GM12864 (cell line): ENCODE measurements around the gene NES.

ENCODE experiments used
- DNase-seq: peaks from one replicate; pipeline ENCODE4 v3.0.0-alpha.2; 2011; ENCODE audit warnings: low read depth
- H3K4me3 ChIP-seq: 2 replicates; pipeline ENCODE4 v1.5.1; 2011; ENCODE audit warnings: mild to moderate bottlenecking, low read depth, low read length, control low read depth
- TF ChIP-seq, protein P1 (sequence below): IDR thresholded peaks from 2 replicates; pipeline ENCODE4 v1.5.1; 2011; ENCODE audit warnings: low read depth, mild to moderate bottlenecking, moderate library complexity, low read length, control low read depth, inconsistent platforms; ENCODE audit errors: missing control alignments

NES gene, protein sequence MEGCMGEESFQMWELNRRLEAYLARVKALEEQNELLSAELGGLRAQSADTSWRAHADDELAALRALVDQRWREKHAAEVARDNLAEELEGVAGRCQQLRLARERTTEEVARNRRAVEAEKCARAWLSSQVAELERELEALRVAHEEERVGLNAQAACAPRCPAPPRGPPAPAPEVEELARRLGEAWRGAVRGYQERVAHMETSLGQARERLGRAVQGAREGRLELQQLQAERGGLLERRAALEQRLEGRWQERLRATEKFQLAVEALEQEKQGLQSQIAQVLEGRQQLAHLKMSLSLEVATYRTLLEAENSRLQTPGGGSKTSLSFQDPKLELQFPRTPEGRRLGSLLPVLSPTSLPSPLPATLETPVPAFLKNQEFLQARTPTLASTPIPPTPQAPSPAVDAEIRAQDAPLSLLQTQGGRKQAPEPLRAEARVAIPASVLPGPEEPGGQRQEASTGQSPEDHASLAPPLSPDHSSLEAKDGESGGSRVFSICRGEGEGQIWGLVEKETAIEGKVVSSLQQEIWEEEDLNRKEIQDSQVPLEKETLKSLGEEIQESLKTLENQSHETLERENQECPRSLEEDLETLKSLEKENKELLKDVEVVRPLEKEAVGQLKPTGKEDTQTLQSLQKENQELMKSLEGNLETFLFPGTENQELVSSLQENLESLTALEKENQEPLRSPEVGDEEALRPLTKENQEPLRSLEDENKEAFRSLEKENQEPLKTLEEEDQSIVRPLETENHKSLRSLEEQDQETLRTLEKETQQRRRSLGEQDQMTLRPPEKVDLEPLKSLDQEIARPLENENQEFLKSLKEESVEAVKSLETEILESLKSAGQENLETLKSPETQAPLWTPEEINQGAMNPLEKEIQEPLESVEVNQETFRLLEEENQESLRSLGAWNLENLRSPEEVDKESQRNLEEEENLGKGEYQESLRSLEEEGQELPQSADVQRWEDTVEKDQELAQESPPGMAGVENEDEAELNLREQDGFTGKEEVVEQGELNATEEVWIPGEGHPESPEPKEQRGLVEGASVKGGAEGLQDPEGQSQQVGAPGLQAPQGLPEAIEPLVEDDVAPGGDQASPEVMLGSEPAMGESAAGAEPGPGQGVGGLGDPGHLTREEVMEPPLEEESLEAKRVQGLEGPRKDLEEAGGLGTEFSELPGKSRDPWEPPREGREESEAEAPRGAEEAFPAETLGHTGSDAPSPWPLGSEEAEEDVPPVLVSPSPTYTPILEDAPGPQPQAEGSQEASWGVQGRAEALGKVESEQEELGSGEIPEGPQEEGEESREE (N-terminal part only)

DNA sequence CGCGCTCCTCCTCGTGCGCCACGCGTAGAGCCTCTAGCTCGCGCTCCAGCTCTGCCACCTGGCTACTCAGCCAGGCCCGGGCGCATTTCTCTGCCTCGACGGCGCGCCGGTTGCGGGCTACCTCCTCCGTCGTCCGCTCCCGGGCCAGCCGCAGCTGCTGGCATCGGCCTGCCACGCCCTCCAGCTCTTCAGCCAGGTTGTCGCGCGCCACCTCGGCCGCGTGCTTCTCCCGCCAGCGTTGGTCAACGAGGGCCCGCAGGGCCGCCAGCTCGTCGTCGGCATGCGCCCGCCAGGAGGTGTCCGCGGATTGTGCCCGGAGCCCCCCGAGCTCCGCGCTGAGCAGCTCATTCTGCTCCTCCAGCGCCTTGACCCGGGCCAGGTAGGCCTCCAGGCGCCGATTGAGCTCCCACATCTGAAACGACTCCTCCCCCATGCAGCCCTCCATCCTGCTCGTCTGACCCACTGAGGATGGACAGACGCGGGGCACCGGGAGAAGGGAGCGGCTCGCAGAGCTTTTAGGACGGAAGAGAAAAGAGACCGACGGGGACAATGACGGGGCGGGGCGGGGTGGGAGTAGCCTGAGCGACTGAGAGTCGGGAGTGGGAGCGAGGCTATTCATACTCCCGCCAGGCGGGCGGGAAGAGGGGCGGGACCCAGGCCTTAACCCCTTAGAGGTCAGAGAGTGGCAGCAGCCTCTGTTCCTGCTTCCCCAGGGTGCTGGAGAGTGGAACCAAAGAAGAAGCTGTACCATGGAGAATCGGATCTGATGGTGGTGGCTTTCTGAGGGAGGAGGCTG, at the start of gene NES:
Gene NES, minus strand, starts transcription at position 588 of the 796 bp plus-strand sequence. Its CDS starts 143 bp downstream, at position 445.
- no peak for DNase-seq
- TF ChIP-seq, protein P1, sequence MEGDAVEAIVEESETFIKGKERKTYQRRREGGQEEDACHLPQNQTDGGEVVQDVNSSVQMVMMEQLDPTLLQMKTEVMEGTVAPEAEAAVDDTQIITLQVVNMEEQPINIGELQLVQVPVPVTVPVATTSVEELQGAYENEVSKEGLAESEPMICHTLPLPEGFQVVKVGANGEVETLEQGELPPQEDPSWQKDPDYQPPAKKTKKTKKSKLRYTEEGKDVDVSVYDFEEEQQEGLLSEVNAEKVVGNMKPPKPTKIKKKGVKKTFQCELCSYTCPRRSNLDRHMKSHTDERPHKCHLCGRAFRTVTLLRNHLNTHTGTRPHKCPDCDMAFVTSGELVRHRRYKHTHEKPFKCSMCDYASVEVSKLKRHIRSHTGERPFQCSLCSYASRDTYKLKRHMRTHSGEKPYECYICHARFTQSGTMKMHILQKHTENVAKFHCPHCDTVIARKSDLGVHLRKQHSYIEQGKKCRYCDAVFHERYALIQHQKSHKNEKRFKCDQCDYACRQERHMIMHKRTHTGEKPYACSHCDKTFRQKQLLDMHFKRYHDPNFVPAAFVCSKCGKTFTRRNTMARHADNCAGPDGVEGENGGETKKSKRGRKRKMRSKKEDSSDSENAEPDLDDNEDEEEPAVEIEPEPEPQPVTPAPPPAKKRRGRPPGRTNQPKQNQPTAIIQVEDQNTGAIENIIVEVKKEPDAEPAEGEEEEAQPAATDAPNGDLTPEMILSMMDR = no peak
- no peak within 1 kb of the TSS for H3K4me3 ChIP-seq

DNA sequence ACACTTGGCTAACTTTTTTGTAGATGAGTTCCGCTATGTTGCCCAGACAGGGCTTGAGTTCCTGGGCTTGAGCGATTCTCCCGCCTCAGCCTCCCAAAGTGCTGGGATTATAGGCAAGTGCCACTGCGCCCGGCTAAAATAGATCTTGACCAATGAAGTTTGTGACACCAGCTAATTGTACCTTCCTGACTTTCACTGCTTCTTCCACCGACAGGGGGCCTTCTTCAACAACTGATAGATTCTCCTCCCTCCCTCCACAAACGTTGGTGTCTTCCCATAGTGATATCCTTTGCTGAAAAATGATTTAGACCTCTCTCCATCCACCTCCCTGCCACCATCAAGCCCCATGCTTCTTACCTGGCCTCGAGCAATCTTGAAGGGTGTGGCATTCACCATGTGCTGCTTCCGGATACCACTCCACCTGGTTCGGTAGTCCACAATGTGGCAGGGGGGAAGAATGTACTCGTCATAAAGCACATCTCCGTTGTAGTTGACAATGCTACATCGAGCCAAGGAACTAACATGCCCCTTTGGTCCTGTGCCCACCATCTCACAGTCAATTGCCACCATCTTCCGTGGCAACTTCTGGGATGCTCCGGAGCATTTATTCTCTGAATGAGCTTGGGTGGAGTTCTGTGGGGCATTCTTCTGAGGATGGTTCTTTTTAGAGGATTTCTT, 49.5 kb upstream of the NES start:
- peak overlapping the region; percentile 100 for H3K4me3 ChIP-seq
- TF ChIP-seq, protein P1 = peak; percentile 80
- DNase-seq = no peak

DNA sequence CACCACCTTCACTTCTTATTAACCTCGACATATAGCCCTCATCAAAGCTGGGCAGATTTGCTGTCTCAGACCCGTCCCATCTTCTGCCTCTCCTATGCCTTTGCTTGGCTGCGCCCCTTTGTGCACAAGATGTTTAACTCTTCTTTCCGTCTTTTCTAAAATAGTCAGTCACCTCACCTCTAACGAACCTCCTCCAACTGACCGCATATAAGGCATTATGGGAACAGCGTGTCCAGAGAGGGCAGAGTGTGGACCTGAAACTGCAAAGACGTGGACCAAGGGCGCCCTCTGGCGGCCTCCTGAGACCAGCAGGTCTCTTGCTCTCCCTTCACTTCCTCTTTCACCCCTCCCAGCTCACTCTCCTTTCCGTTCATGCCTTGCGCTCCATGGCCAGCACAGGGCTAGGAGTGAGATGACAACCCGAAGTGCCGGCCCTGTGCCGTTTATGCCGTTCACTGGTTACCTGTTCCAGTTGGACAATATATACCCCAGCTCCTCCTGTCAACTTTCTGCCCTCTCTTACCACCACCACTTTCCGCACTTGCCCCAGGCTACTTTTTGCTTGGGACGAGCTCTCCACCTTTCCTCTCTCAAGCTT, 48.6 kb upstream of the NES start:
- TF ChIP-seq, protein P1 = peak; percentile 99
- DNase-seq = peak; percentile 66
- peak overlapping the region; percentile 100 for H3K4me3 ChIP-seq

DNA sequence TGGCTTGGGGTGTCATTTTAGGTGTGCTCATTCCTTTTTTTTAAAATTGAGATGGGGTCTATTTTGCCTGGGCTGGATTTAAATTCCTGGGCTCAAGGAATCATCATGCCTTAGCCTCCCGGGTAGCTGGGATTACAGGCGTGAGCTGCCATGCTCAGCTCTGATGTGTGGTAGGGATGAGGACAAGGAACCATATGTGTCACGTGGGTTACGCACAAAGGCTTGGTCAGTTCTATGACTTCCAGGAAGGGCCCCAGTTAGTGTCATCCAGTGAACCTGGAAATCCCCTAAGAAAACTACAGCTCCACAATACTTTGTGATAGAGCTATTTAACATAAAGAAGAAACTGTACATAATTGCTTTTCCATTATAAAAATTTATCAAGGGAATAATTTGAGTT, 44.3 kb upstream of the NES start:
- TF ChIP-seq, protein P1 = no peak
- no peak overlapping the region for H3K4me3 ChIP-seq
- DNase-seq = no peak

DNA sequence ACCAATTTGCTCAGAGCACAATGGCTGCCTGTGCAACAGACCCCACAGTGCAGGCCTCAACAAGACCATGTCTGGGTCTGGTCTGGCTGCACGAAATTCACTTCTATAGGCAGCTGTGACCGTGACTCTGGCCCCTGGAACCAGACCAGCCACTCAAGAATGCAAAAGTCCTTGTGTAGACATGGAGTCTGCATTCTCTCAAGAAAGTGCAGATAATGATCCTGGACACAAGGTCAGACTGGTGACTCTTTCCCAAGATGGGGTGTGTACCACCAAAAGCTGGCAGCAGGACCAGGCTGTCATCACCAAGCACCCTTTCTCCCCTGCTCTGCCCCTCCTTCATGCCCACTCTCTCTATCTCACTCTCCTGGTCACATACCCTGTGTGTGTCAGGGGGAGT, 43.9 kb upstream of the NES start:
- TF ChIP-seq, protein P1 = no peak
- DNase-seq = no peak
- H3K4me3 ChIP-seq = no peak overlapping the region
